H1 (cell line): ENCODE results near the gene GGT7. TPM values are rescaled to one million over a fixed set of nuclear protein-coding genes. Genes with fewer than 3 reads are reported as not detected.

ENCODE experiments used
- CTCF ChIA-PET: fragments of 300-600 bp; sonication (Branson Sonifier 250); formaldehyde crosslinking; loops from one replicate; lab custom pipeline; 2021; ENCODE audit not compliant: partially characterized antibody; lab: Charles Lee
- POLR2A ChIA-PET: fragments of 300-600 bp; sonication (Branson Sonifier 250); formaldehyde crosslinking; loops from one replicate; lab custom pipeline; 2021; ENCODE audit warnings: inconsistent platforms; ENCODE audit not compliant: partially characterized antibody; lab: Charles Lee
- DNase-seq, 2 experiments: peaks; one replicate each; pipeline versions ENCODE4 v3.0.0 to v3.0.0-alpha.2; 2010 to 2022; ENCODE audit warnings: low spot score in 2 of 2, low read depth in 1 of 2, mixed read lengths in 1 of 2
- FAIRE-seq: peaks from 2 replicates; lab custom pipeline; 2011; peaks lifted over from hg19 to GRCh38; lab: Jason Lieb, UNC
- H2AFZ ChIP-seq: 2 replicates; pipeline ENCODE4 v1.8.1; 2012; ENCODE audit warnings: low read length, inconsistent platforms
- H2AK5ac ChIP-seq: 2 replicates; pipeline ENCODE4 v1.6.1; 2013; ENCODE audit warnings: low read depth, low read length
- H2BK120ac ChIP-seq: replicated peaks from 2 replicates; pipeline ENCODE3; 2013; ENCODE audit warnings: low read depth, low read length, inconsistent platforms
- H2BK12ac ChIP-seq: 2 replicates; pipeline ENCODE4 v1.6.1; 2013; ENCODE audit warnings: low read depth, low read length
- H2BK15ac ChIP-seq: 2 replicates; pipeline ENCODE4 v1.6.1; 2013; ENCODE audit warnings: low read length
- H2BK20ac ChIP-seq: 2 replicates; pipeline ENCODE4 v1.6.1; 2013; ENCODE audit warnings: low read length
- H2BK5ac ChIP-seq: 2 replicates; pipeline ENCODE4 v1.6.1; 2013; ENCODE audit warnings: low read depth, low read length
- H3K14ac ChIP-seq: 2 replicates; pipeline ENCODE4 v1.6.1; 2013; ENCODE audit warnings: inconsistent platforms; ENCODE audit not compliant: insufficient read length
- H3K18ac ChIP-seq: 2 replicates; pipeline ENCODE4 v1.6.1; 2013; ENCODE audit warnings: low read length; ENCODE audit errors: extremely low read depth
- H3K23ac ChIP-seq: 2 replicates; pipeline ENCODE4 v1.6.1; 2013; ENCODE audit warnings: inconsistent platforms; ENCODE audit not compliant: insufficient read length
- H3K23me2 ChIP-seq: 2 replicates; pipeline ENCODE4 v1.6.1; 2013; ENCODE audit warnings: low read depth, low read length
- H3K27ac ChIP-seq: 2 replicates; pipeline ENCODE4 v1.6.1; 2011; ENCODE audit warnings: low read depth, low read length, inconsistent platforms
- H3K27me3 ChIP-seq, 4 experiments: replicated peaks in 1 of 4; 1 replicate in 1 of 4; 2 replicates in 3 of 4; pipeline versions ENCODE4 v1.6.1 to v1.8.1; 2011 to 2013; ENCODE audit warnings: low read length in 3 of 4, mild to moderate bottlenecking in 3 of 4, inconsistent platforms in 2 of 4, mixed read lengths in 2 of 4, moderate library complexity in 1 of 4; ENCODE audit not compliant: control insufficient read depth in 3 of 4, insufficient read depth in 3 of 4; ENCODE audit errors: extremely low read depth in 1 of 4
- H3K36me3 ChIP-seq, 4 experiments: 2 replicates each; pipeline versions ENCODE4 v1.6.1 to v1.8.1; 2011 to 2013; ENCODE audit warnings: mild to moderate bottlenecking in 4 of 4, low read length in 3 of 4, moderate library complexity in 2 of 4, control low read depth in 1 of 4, inconsistent platforms in 1 of 4; ENCODE audit not compliant: insufficient read depth in 4 of 4, control insufficient read depth in 2 of 4
- H3K4ac ChIP-seq: replicated peaks from 2 replicates; pipeline ENCODE3; 2013; ENCODE audit warnings: low read length, low read depth, mixed read lengths, inconsistent platforms; ENCODE audit not compliant: insufficient read length
- H3K4me1 ChIP-seq, 4 experiments: replicated peaks in 1 of 4; 1 replicate in 1 of 4; 2 replicates in 3 of 4; pipeline versions ENCODE4 v1.6.1 to v1.8.1; 2011 to 2013; ENCODE audit warnings: low read length in 3 of 4, inconsistent platforms in 2 of 4, mixed read lengths in 1 of 4; ENCODE audit not compliant: insufficient read depth in 4 of 4, control insufficient read depth in 3 of 4
- H3K4me2 ChIP-seq, 2 experiments: 2 replicates each; pipeline versions ENCODE4 v1.6.1 to v1.8.1; 2011 to 2013; ENCODE audit warnings: low read depth in 2 of 2, low read length in 2 of 2, control low read depth in 1 of 2, inconsistent platforms in 1 of 2, mild to moderate bottlenecking in 1 of 2; ENCODE audit not compliant: insufficient read depth in 1 of 2
- H3K4me3 ChIP-seq, 4 experiments: fragments of 200-600, 300-600 bp in 1 of 4; sonication (generic), shearing (Covaris generic), sonication (Bioruptor Twin) in 1 of 4; 2 replicates each; pipeline versions ENCODE4 v1.5.1 to v1.8.1; 2011 to 2016; ENCODE audit warnings: low read length in 4 of 4, low read depth in 3 of 4, control low read depth in 2 of 4, inconsistent platforms in 2 of 4, mild to moderate bottlenecking in 2 of 4, mixed read lengths in 1 of 4, moderate library complexity in 1 of 4; ENCODE audit not compliant: insufficient read depth in 2 of 4; ENCODE audit errors: extremely low read depth in 1 of 4
- H3K56ac ChIP-seq: replicated peaks from 2 replicates; pipeline ENCODE3; 2013; ENCODE audit warnings: low read depth, mild to moderate bottlenecking, mixed read lengths, low read length, inconsistent platforms; ENCODE audit not compliant: insufficient read length
- H3K79me1 ChIP-seq: 2 replicates; pipeline ENCODE4 v1.6.1; 2013; ENCODE audit warnings: low read depth, low read length, control low read depth
- H3K79me2 ChIP-seq, 2 experiments: 2 replicates each; pipeline versions ENCODE4 v1.6.1 to v1.8.1; 2012 to 2013; ENCODE audit warnings: low read length in 2 of 2, mild to moderate bottlenecking in 2 of 2, inconsistent platforms in 1 of 2; ENCODE audit not compliant: insufficient read depth in 2 of 2, control insufficient read depth in 1 of 2
- H3K9ac ChIP-seq, 4 experiments: replicated peaks in 1 of 4; 1 replicate in 1 of 4; 2 replicates in 3 of 4; pipeline versions ENCODE4 v1.6.1 to v1.8.1; 2011 to 2013; ENCODE audit warnings: low read depth in 3 of 4, low read length in 3 of 4, control low read depth in 2 of 4, mild to moderate bottlenecking in 2 of 4, moderate library complexity in 2 of 4, inconsistent platforms in 1 of 4; ENCODE audit errors: extremely low read depth in 1 of 4
- H3K9me3 ChIP-seq, 2 experiments: 2 replicates each; pipeline versions ENCODE4 v1.6.1 to v1.8.1; 2012 to 2013; ENCODE audit warnings: mild to moderate bottlenecking in 2 of 2, moderate library complexity in 2 of 2, control low read depth in 1 of 2, inconsistent platforms in 1 of 2, low read depth in 1 of 2, low read length in 1 of 2, mixed read lengths in 1 of 2; ENCODE audit not compliant: insufficient read depth in 2 of 2
- H4K20me1 ChIP-seq, 2 experiments: replicated peaks in 1 of 2; 2 replicates each; pipeline versions ENCODE3 to v1.8.1; 2011 to 2013; ENCODE audit warnings: inconsistent platforms in 2 of 2, low read length in 2 of 2, mild to moderate bottlenecking in 1 of 2; ENCODE audit not compliant: insufficient read depth in 2 of 2, control insufficient read depth in 1 of 2
- H4K5ac ChIP-seq: 2 replicates; pipeline ENCODE4 v1.6.1; 2013; ENCODE audit warnings: low read length, low read depth, mixed read lengths, inconsistent platforms; ENCODE audit not compliant: insufficient read length
- H4K8ac ChIP-seq: 2 replicates; pipeline ENCODE4 v1.8.0; 2013; ENCODE audit warnings: mild to moderate bottlenecking, moderate library complexity, low read length, inconsistent platforms; ENCODE audit not compliant: insufficient read depth; ENCODE audit errors: extremely low read depth
- H4K91ac ChIP-seq: replicated peaks from 2 replicates; pipeline ENCODE3; 2013; ENCODE audit warnings: low read length, mixed read lengths, inconsistent platforms; ENCODE audit not compliant: insufficient read length
- BCL11A ChIP-seq, 2 experiments: IDR thresholded peaks; one replicate each; pipeline ENCODE4 v1.6.1; 2011; ENCODE audit warnings: low read depth in 2 of 2, low read length in 2 of 2, mild to moderate bottlenecking in 2 of 2
- CHD1 ChIP-seq: IDR thresholded peaks from 2 replicates; pipeline ENCODE4 v1.6.1; 2012; ENCODE audit warnings: low read depth, low read length, improper control_type of control experiment
- CREB1 ChIP-seq: IDR thresholded peaks from 2 replicates; pipeline ENCODE4 v1.6.1; 2012; ENCODE audit warnings: inconsistent platforms
- JUND ChIP-seq: IDR thresholded peaks from 2 replicates; pipeline ENCODE4 v1.6.1; 2011; ENCODE audit warnings: mild to moderate bottlenecking, improper control_type of control experiment, low read length
- KDM1A ChIP-seq: fragments of 200-600, 300-600 bp; sonication (generic); IDR thresholded peaks from 2 replicates; pipeline ENCODE4 v1.7.1; 2016; ENCODE audit warnings: mild to moderate bottlenecking, low read length, borderline replicate concordance
- PHF8 ChIP-seq: fragments of 200-600 bp; sonication (generic); conservative IDR thresholded peaks from 2 replicates; pipeline ENCODE4 v1.7.1; 2012; ENCODE audit warnings: low read depth, mild to moderate bottlenecking, inconsistent platforms, low read length, moderate library complexity
- POU5F1 ChIP-seq: IDR thresholded peaks from 2 replicates; pipeline ENCODE4 v1.6.1; 2011; ENCODE audit warnings: low read depth, mild to moderate bottlenecking, low read length, moderate library complexity
- RFX5 ChIP-seq: IDR thresholded peaks from 2 replicates; pipeline ENCODE4 v1.6.1; 2011; ENCODE audit warnings: low read depth, low read length, improper control_type of control experiment, borderline replicate concordance
- RNF2 ChIP-seq: fragments of 200-900, 300-1000 bp; sonication (generic); IDR thresholded peaks from 2 replicates; pipeline ENCODE4 v1.7.1; 2016; ENCODE audit warnings: borderline replicate concordance, low read depth, mild to moderate bottlenecking, antibody characterized with exemption, low read length; ENCODE audit not compliant: poor library complexity, severe bottlenecking; ENCODE audit errors: missing control alignments
- TAF1 ChIP-seq: IDR thresholded peaks from 2 replicates; pipeline ENCODE4 v1.6.1; 2011; ENCODE audit warnings: mild to moderate bottlenecking, low read depth, low read length
- WGBS, 2 experiments: shearing (Covaris generic) in 1 of 2; methylation state at CpG; one replicate each; pipeline versions ENCODE4 v1.1.6 to v1.1.7; 2013 to 2015; ENCODE audit warnings: low lambda C conversion rate in 2 of 2, mixed read lengths in 2 of 2, inconsistent platforms in 1 of 2, low coverage in 1 of 2, missing lambda C conversion rate in 1 of 2; ENCODE audit not compliant: insufficient replicate concordance in 2 of 2, insufficient coverage in 1 of 2, insufficient read length in 1 of 2; ENCODE audit errors: extremely low coverage in 1 of 2, missing lambda C conversion rate in 1 of 2; 5-methylcytosine and 5-hydroxymethylcytosine counted together
- polyA plus RNA-seq, 7 experiments: library from polyadenylated mRNA; depleted of rRNA in 3 of 7; stranded (reverse) in 5 of 7; unstranded in 2 of 7; fragments of >200 nt in 5 of 7; fragments of 200-250 nt in 2 of 7; gene quantifications; 1 replicate in 5 of 7; 2 replicates in 1 of 7; 4 replicates in 1 of 7; pipeline versions ENCODE4 v1.2.1 to v1.2.3, GENCODE V29; 2011 to 2013; ENCODE audit warnings: missing spikeins in 2 of 7, mixed read lengths in 2 of 7
- total RNA-seq: library from RNA; stranded (reverse); fragmentation: NEBNext Ultra II Directional; extraction: Animal tissue kit (Norgen Biotek cat#: 25700); gene quantifications from 2 replicates; pipeline ENCODE4 v1.2.1, GENCODE V29; 2021
- TF ChIP-seq, protein P1 (sequence below): IDR thresholded peaks from 2 replicates; pipeline ENCODE4 v1.6.1; 2011; ENCODE audit warnings: low read length, improper control_type of control experiment

Gene GGT7
- total and polyA plus RNA-seq, 2 of the 8 experiments (the other 6 are each of a cell fraction or from before 2014, with no cell fraction given), result 20.2 to 25.5 TPM

DNA sequence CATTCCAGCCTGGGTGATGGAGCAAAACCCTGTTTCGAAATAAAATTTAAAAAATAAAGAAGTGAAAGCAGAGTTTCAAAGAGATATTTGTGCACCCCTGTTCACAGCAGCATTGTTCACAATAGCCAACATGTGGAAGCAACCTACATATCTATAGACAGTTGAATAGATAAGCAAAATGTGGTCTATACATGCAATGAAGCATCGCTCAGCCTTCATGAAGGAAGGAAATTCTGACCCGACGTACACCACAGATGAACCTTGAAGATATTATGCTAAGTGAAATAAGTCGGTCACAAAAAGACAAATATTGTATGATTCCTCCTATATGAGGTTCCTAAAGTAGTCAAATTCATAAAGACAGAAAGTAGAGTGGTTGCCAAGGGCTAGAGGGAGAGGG, 40.7 kb downstream of the GGT7 start:
- H4K20me1 ChIP-seq, result no peaks in the 10 kb centered on the region
- H3K4me3 ChIP-seq, result no peak overlapping the region
- no peaks in the 10 kb centered on the region; a peak in 1 of 4 replicates for H3K9me3 ChIP-seq
- no peak overlapping the region for H2BK120ac ChIP-seq
- no peaks in the 10 kb centered on the region for H3K79me2 ChIP-seq
- no peaks in the 10 kb centered on the region for H3K23me2 ChIP-seq
- H3K4me1 ChIP-seq, result no peaks in the 10 kb centered on the region
- POLR2A ChIA-PET, result no interaction called here
- CTCF ChIA-PET, result interaction anchor here (1.1 kb wide), 1 partner anchor 80 kb away, joined by 3 read pairs; no protein-coding TSS in a partner anchor
- WGBS, 2 experiments, result 94% methylated on average over 5 of the region's 5 CpGs; no CpG with 5 or more reads in 1 of the 2 experiments
- H3K9ac ChIP-seq, result no peak overlapping the region
- FAIRE-seq, result no peak
- no peak overlapping the region for H2AFZ ChIP-seq
- H4K91ac ChIP-seq, result no peak overlapping the region
- H3K4me2 ChIP-seq, result no peak overlapping the region
- no peak overlapping the region for H3K23ac ChIP-seq
- H3K79me1 ChIP-seq, result no peaks in the 10 kb centered on the region
- no peak overlapping the region for H2BK5ac ChIP-seq
- H2BK20ac ChIP-seq, result no peak overlapping the region
- H3K56ac ChIP-seq, result no peak overlapping the region
- no peak overlapping the region for H3K27ac ChIP-seq
- H2BK15ac ChIP-seq, result no peak overlapping the region
- no peak overlapping the region for H2BK12ac ChIP-seq
- no peaks in the 10 kb centered on the region for H3K27me3 ChIP-seq
- no peak overlapping the region for H4K8ac ChIP-seq
- no peak overlapping the region for H3K14ac ChIP-seq
- H4K5ac ChIP-seq, result no peak overlapping the region
- no peak overlapping the region for H3K4ac ChIP-seq
- H3K36me3 ChIP-seq, result no peaks in the 10 kb centered on the region
- H3K18ac ChIP-seq, result no peak overlapping the region
- DNase-seq, result no peak
- no peak overlapping the region for H2AK5ac ChIP-seq
- TF ChIP-seq, protein P1, sequence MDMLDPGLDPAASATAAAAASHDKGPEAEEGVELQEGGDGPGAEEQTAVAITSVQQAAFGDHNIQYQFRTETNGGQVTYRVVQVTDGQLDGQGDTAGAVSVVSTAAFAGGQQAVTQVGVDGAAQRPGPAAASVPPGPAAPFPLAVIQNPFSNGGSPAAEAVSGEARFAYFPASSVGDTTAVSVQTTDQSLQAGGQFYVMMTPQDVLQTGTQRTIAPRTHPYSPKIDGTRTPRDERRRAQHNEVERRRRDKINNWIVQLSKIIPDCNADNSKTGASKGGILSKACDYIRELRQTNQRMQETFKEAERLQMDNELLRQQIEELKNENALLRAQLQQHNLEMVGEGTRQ, result no peak
- TF ChIP-seq JUND (no peak), RNF2 (no peak), PHF8 (no peak), CHD1 (no peak), KDM1A (no peak), RFX5 (no peak), BCL11A (IDR thresholded peaks at IDR 0.05; ENCODE audit: low read depth in 2 of 2, low read length in 2 of 2) (no peak), POU5F1 (no peak), CREB1 (no peak), TAF1 (no peak)
